Measurements from ENCODE around the gene SLC9A5.

- no peak for TF ChIP-seq ELK1 (IDR thresholded peaks at IDR 0.05; ENCODE audit: low read depth, low read length)
- no peak for TF ChIP-seq MAX (IDR thresholded peaks at IDR 0.05; ENCODE audit: low read depth, low read length)
- no peak for TF ChIP-seq ZBTB33 (IDR thresholded peaks at IDR 0.05)
Measured at GRCh38 chr16:67238278-67238575, 10.6 kb upstream of the SLC9A5 start.
